NOMO-1 (cell line): ENCODE measurements around the gene SERPINB12.
A peak's percentile ranks its signal among the peaks of the same experiment; 100 is the strongest.

ENCODE experiments used
- DNase-seq, 2 experiments: peaks; one replicate each; lab custom pipeline; 2025; ENCODE audit not compliant: unreplicated experiment in 2 of 2; lab: John Stamatoyannopoulos, UW

Gene SERPINB12

DNA sequence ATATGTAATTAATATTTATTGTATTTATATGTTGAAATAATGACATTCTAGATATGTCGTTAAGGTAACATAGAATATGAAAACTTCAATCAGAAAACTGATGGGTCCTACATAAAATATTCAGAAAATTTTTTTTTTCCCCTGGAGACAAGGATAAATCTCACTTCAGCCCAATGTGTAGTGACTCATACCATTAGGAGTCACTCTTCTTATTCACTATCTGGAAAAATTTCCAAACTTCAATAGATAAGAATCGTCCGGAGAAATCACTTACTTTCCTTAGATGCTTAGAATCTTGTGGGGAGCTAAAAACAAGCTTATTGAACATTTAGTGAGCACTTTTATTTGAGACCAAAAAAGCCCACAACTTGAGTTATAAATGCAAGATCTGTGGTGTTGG lies 49.6 kb downstream of the SERPINB12 start:
- DNase-seq: no peak

DNA sequence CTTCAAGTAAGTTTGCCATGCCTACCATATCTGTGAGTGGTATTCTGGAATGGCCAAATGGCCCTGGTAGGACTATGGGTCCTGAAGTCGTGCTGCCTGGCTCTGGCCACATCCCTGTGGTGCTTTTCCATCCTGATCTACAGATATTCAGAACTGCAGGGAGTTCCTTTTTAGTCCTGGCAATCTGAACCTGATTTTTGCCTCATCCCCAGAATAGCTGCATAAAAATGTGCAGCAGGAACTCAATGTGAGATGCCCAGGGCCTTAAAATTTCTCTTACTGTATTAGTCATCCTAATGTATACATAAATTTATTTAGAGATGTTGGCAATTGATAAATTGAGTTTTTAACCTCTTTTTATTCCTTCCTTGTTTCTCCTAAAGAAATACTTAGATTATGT lies 50.3 kb downstream of the SERPINB12 start:
- no peak for DNase-seq

DNA sequence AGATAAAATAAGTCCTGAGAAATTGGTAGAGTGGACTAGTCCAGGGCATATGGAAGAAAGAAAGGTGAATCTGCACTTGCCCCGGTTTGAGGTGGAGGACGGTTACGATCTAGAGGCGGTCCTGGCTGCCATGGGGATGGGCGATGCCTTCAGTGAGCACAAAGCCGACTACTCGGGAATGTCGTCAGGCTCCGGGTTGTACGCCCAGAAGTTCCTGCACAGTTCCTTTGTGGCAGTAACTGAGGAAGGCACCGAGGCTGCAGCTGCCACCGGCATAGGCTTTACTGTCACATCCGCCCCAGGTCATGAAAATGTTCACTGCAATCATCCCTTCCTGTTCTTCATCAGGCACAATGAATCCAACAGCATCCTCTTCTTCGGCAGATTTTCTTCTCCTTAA lies 54.8 kb downstream of the SERPINB12 start:
- no peak for DNase-seq

DNA sequence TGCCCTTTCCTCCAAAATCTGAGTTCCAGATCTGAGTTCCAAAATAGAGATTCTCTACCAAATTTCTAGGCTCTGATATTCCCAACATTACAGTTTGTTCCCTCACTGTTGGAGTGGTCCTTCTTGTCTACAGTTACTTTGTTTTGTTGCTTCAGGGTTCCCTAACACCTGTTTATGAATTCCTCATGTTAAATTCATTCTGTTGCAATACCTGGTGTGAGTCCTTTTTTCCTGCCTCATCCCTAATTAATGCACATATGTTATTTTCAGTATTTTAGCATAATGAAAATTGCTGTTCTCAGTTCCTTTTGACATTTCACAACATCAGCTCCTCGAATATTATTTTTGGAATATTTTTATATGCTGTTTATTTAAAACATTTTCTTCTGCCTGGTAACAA lies 61.2 kb downstream of the SERPINB12 start:
- no peak for DNase-seq

DNA sequence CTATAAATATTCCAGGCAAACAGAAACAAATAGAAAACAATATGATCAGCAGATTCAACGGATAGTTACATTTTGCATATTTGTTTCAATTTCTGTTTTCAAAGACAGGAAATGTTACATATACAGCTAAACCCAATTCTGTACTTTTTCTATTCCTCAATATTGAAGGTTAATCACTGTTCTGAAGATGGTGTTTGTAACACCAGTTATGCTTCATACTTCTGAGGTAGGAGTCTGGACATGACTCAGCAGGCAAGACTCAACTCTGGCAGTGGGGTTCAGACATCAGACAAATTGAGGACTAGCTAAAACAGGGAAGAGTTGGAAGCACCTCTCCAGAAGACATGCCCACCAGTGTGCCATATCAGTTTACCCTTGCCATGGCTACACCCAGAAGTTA lies 61.6 kb downstream of the SERPINB12 start:
- no peak for DNase-seq

DNA sequence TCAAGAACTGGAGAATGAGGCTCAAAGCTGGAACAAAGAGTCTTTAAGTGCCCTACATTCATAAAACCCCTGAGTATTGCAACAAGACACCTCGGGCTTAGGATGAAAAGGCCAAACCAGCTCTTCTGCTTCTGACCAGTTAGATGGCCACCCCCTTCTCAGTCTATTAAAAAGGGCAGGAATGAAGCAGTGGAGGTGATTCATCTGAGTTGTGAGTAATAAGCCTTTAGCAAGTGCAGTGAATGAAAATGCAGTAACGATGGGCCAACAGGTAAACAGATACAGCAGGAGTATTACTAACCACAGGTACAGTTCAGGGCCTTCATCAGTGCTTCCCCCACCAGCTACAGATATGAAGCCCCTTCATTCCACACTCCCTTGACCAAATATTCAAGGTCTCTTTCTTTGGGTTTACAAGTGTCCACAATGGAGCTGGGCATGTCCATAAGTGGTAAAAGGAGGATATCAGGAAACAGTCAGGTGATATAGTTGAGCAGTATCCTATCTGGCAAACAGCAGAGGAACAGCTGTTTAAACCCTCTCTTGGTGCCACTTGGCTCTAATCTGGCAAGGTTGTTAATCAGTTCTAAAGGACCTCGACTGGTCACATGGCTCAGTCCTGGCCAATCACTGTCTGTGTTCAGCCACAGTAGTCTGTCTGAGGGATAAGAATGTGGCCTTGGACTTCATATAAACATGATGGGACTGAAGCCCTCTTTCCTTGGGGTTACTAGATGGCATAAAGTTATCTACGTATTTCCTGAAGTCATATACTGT lies 62.8 kb downstream of the SERPINB12 start:
- no peak for DNase-seq

DNA sequence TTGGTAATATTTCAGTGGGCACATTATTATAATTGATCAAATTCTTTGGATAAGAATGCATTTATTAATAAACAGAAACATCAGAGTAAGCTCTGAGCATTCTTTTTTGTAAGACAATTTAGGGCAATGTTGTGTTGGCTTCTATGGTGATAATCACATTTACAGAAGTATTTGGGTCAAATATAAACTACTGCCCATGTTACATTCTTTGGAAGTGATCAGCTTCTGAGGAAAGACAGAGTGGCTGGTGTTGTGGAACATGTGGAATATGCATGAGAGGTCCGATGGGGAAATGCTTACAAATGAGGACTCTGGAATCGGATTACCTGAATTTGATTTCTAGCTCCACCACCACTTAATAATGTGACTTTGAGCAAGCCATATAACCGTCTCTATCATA lies 64.4 kb downstream of the SERPINB12 start:
- no peak for DNase-seq

DNA sequence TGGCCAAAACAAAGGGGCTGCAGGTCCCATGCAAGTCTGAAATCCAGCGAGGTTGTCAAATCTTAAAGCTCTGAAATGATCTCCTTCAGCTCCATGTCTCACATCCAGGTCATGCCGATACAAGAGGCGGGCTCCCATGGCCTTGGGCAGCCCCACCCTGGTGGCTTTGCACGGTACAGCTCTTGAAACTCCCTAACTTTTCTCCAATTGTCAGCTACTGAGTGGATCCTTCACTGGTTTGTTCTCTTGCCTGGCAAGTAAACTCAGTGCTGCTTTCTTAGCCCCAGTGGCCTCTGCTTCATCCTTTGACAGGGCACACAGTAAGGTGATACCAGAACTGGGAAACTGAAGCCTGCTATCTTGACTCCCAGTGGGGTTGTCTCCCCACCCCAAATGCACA lies 71.3 kb downstream of the SERPINB12 start:
- DNase-seq: no peak

DNA sequence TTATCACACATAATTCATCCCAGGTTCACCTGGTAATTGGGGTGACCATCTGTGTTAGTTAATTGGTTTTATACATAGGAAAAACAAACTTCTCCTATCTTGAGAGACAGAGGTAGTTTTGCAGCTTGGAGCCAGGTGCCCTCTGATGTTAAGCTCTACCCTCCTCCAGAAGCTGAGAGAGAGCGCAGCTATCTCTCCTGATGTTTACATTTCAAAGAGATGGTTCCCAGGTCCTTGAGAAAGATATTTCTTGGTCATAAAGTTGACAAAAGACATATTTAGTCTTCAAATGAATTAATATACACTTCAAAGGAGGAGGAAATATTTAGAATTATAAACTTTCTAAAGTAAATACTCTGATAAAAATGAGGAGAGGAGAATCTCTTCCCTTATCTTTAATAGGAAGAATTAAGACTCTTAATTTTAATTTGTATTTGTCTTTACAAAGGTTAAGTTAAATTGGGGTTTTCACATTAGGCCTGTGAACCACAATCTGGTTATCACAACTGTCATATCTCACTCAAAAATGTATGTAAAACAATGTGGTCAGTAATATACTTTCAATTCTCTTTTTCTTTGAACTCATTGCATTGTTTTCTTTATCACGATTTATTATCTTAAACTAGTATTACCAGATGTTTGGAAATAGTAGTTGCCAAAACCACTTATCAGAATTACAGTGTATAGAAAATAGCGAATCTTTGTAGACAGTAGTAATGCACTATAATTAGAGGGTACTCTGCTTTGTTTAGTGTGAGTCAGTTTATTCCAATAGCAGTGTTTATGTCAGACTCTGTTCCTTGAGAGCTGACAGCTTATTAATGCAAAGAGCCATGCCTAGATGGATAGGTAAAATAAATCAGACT lies 75.1 kb downstream of the SERPINB12 start:
- peak in 1 of 2 experiments; percentile 66 for DNase-seq

DNA sequence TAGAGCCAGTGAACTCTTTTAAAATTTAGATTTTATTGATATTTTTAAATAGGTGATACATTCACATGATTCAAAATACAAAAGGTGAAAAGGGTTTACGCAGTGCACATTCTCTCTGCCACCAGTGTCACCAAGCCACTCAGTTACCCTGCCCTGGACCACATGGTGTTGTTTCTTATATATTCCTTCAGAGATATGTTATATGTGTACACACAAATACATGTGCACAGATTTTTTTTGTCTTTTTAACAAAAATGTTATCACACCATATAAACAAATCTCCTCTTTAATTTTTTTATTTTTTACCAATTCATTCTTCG lies 75.7 kb downstream of the SERPINB12 start:
- no peak for DNase-seq
